HG03457 (cell line): ENCODE measurements around the gene KYNU.
A peak's percentile ranks its signal among the peaks of the same experiment; 100 is the strongest.
"Not testable (repeated sequence)": the region's sequence is repeated elsewhere in the genome, so short reads cannot be mapped to it uniquely, and the experiment has no call there.

ENCODE experiments used
- ATAC-seq: cut with Tn5 transposase; IDR thresholded peaks from one replicate; pipeline ENCODE4 v1.9.1; 2021; ENCODE audit warnings: moderate number of reproducible peaks; ENCODE audit not compliant: unreplicated experiment

Gene KYNU

GRCh38 chr2:142870526-142870925 is 6.9 kb upstream of the KYNU start:
- no peak for ATAC-seq

GRCh38 chr2:142871396-142871795 is 6.1 kb upstream of the KYNU start:
- no peak for ATAC-seq

GRCh38 chr2:142872882-142873724 is 4.4 kb upstream of the KYNU start:
- ATAC-seq = no peak

GRCh38 chr2:142873831-142874287 is 3.6 kb upstream of the KYNU start:
- no peak for ATAC-seq

- no peak for ATAC-seq
Measured at GRCh38 chr2:142874293-142874814, 3.1 kb upstream of the KYNU start.

GRCh38 chr2:142875010-142875409 is 2.5 kb upstream of the KYNU start:
- ATAC-seq = no peak

GRCh38 chr2:142875652-142876051 is 1.8 kb upstream of the KYNU start:
- no peak for ATAC-seq

GRCh38 chr2:142876423-142876822 is 1.0 kb upstream of the KYNU start:
- ATAC-seq = no peak

GRCh38 chr2:142878031-142878678 is 691 bp downstream of the KYNU start:
- no peak for ATAC-seq

- ATAC-seq = no peak
Measured at GRCh38 chr2:142879151-142879550, 1.7 kb downstream of the KYNU start.

GRCh38 chr2:142880279-142880678 is 2.8 kb downstream of the KYNU start:
- ATAC-seq = no peak

GRCh38 chr2:142881619-142882018 is 4.2 kb downstream of the KYNU start:
- no peak for ATAC-seq

- ATAC-seq = not testable (repeated sequence)
Measured at GRCh38 chr2:142882500-142882899, 5.0 kb downstream of the KYNU start.

GRCh38 chr2:142883526-142883925 is 6.1 kb downstream of the KYNU start:
- ATAC-seq = no peak

GRCh38 chr2:142885543-142885942 is 8.1 kb downstream of the KYNU start:
- no peak for ATAC-seq

- peak; percentile 97 for ATAC-seq
Measured at GRCh38 chr2:142892715-142893114, 15.3 kb downstream of the KYNU start.

GRCh38 chr2:142893241-142893640 is 15.8 kb downstream of the KYNU start:
- no peak for ATAC-seq

GRCh38 chr2:142897807-142898206 is 20.3 kb downstream of the KYNU start:
- no peak for ATAC-seq

- ATAC-seq = not testable (repeated sequence)
Measured at GRCh38 chr2:142900327-142900726, 22.9 kb downstream of the KYNU start.

- no peak for ATAC-seq
Measured at GRCh38 chr2:142901780-142902179, 24.3 kb downstream of the KYNU start.

GRCh38 chr2:142903726-142904125 is 26.3 kb downstream of the KYNU start:
- ATAC-seq = not testable (repeated sequence)

GRCh38 chr2:142907653-142908052 is 30.2 kb downstream of the KYNU start:
- no peak for ATAC-seq
